Keratinocyte (primary cell): Measurements from ENCODE around the gene CCT6B.

ENCODE experiments used
- CTCF ChIP-seq, 3 experiments: IDR thresholded peaks in 1 of 3; conservative IDR thresholded peaks in 1 of 3; optimal IDR thresholded peaks in 1 of 3; 2 replicates in 2 of 3; 3 replicates in 1 of 3; pipeline versions ENCODE3 to v1.5.1; 2011; ENCODE audit warnings: low read length in 3 of 3, mild to moderate bottlenecking in 3 of 3, moderate library complexity in 2 of 3, control low read depth in 1 of 3, inconsistent platforms in 1 of 3; ENCODE audit not compliant: insufficient read depth in 2 of 3; ENCODE audit errors: extremely low read depth in 1 of 3
- EZH2 ChIP-seq: IDR thresholded peaks from one replicate; pipeline ENCODE4 v1.6.1; 2012; ENCODE audit warnings: inconsistent platforms, mild to moderate bottlenecking, low read length, moderate library complexity

GRCh38 chr17:34979153-34979552 lies 17.9 kb upstream of the CCT6B start:
- TF ChIP-seq CTCF (optimal IDR thresholded peaks at IDR 0.05 in 1 of 3, IDR thresholded peaks at IDR 0.05 in 1 of 3, conservative IDR thresholded peaks at IDR 0.05 in 1 of 3; ENCODE audit: extremely low read depth in 1 of 3, insufficient read depth in 2 of 3, low read length in 3 of 3) (no peak), EZH2 (no peak)
